ENCODE data around the gene AGTPBP1.

The AGTPBP1 gene

GRCh38 chr9:85603936-85604335 lies 137.8 kb downstream of the AGTPBP1 start:
- TF ChIP-seq CTCF (IDR thresholded peaks at IDR 0.05; ENCODE audit: low read length, missing control alignments): no peak
- no peak overlapping the region for H3K4me3 ChIP-seq (replicated peaks; ENCODE audit: low read depth, low read length)
- DNase-seq (ENCODE audit: low read depth): no peak

- DNase-seq (ENCODE audit: low read depth): no peak
- no peak for TF ChIP-seq CTCF (IDR thresholded peaks at IDR 0.05; ENCODE audit: low read length, missing control alignments)
Observed at GRCh38 chr9:85602742-85603141, 139.0 kb downstream of the AGTPBP1 start.

GRCh38 chr9:85600675-85601263 lies 141.0 kb downstream of the AGTPBP1 start:
- no peak for TF ChIP-seq CTCF (IDR thresholded peaks at IDR 0.05; ENCODE audit: low read length, missing control alignments)
- DNase-seq (ENCODE audit: low read depth): no peak
- H3K4me3 ChIP-seq (replicated peaks; ENCODE audit: low read depth, low read length): no peak overlapping the region

More at GRCh38 chr9:85602742-85603141, 139.0 kb downstream of the AGTPBP1 start:
- no peak overlapping the region for H3K4me3 ChIP-seq (replicated peaks; ENCODE audit: low read depth, low read length)

- TF ChIP-seq CTCF (IDR thresholded peaks at IDR 0.05; ENCODE audit: low read length, missing control alignments): no peak
- peak; percentile 13 for DNase-seq (ENCODE audit: low read depth)
- no peak overlapping the region for H3K4me3 ChIP-seq (replicated peaks; ENCODE audit: low read depth, low read length)
Observed at GRCh38 chr9:85599540-85600105, 142.1 kb downstream of the AGTPBP1 start.

- no peak for DNase-seq (ENCODE audit: low read depth)
- no peak for TF ChIP-seq CTCF (IDR thresholded peaks at IDR 0.05; ENCODE audit: low read length, missing control alignments)
Observed at GRCh38 chr9:85594316-85594715, 147.4 kb downstream of the AGTPBP1 start.

GRCh38 chr9:85586684-85587083 lies 155.1 kb downstream of the AGTPBP1 start:
- no peak overlapping the region for H3K4me3 ChIP-seq (replicated peaks; ENCODE audit: low read depth, low read length)
- TF ChIP-seq CTCF (IDR thresholded peaks at IDR 0.05; ENCODE audit: low read length, missing control alignments): no peak
- DNase-seq (ENCODE audit: low read depth): no peak

More at GRCh38 chr9:85594316-85594715, 147.4 kb downstream of the AGTPBP1 start:
- H3K4me3 ChIP-seq (replicated peaks; ENCODE audit: low read depth, low read length): no peak overlapping the region

Measured in fibroblast of pulmonary artery (primary cell).